DMS79 treated with DMSO at 0.1 percent for 48 hours (cell line): ENCODE data around the gene IL7R.
"Not testable (repeated sequence)": the region's sequence is repeated elsewhere in the genome, so short reads cannot be mapped to it uniquely, and the experiment has no call there.

Source experiments
- DNase-seq: peaks from one replicate; lab custom pipeline; 2025; lab: John Stamatoyannopoulos, UW

Gene IL7R

GRCh38 chr5:35876454-35876853 is 19.8 kb downstream of the IL7R start:
- no peak for DNase-seq

- no peak for DNase-seq
These were observed 20.2 kb downstream of the IL7R start for GRCh38 chr5:35876922-35877321.

DNA sequence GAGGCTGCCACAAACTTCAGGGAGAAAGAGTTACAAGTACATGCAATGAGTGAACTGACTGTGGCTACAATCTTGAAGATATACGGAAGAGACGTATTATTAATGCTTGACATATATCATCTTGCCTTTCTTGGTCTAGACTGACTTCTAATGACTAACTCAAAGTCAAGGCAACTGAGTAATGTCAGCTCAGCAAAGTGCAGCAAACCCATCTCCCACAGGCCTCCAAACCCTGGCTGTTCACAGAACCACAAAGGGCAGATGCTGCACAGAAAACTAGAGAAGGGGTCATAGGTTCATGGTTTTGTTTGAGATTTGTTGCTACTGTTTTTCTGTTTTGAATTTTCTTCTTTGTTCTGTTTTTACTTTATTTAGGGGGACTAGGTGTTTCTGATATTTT is 21.0 kb downstream of the IL7R start:
- DNase-seq = no peak

GRCh38 chr5:35878079-35878478 is 21.4 kb downstream of the IL7R start:
- DNase-seq = no peak

GRCh38 chr5:35879096-35879495 is 22.4 kb downstream of the IL7R start:
- DNase-seq = no peak

- no peak for DNase-seq
These were observed 23.0 kb downstream of the IL7R start for GRCh38 chr5:35879649-35880048.

DNA sequence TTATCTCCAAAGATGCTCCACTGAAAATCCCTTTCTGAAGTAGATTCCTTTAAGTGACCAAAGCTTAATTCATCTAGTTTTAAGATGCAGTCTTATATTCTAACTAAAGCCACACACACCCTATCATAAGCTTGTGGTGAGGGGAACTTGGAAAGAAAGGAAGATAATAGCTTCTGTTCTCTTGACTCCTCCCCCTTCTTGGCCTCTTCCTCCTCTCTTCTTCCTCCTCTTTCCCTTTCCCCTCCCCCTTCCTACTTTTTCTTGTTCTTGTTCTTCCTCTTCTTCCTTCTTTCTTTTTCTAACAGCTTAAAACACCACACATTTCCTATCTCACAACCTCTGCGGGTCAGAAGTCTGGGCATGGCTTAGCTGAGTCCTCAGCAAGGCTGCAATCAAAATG is 23.5 kb downstream of the IL7R start:
- DNase-seq = no peak

DNA sequence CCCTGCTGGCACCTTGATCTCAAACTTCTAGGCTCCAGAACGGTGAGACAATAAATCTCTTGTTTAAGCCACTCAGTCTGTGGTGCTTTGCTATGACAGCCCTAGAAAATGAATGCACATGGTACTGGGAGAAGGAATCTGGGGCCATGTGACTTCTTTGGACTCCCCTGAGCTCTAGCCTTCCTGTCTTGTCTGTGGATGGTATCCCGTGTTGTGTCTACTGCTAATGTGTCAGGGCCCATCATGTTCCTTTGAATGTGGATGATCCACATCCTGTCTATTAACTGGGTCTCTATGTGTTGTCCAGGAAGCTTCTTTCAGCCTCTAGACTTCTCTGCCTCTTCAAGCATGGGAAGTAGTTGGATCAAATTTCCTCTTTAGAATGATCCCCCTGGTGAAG is 25.1 kb downstream of the IL7R start:
- DNase-seq = no peak

GRCh38 chr5:35884191-35884769 is 27.6 kb downstream of the IL7R start:
- DNase-seq = peak; percentile 59

DNA sequence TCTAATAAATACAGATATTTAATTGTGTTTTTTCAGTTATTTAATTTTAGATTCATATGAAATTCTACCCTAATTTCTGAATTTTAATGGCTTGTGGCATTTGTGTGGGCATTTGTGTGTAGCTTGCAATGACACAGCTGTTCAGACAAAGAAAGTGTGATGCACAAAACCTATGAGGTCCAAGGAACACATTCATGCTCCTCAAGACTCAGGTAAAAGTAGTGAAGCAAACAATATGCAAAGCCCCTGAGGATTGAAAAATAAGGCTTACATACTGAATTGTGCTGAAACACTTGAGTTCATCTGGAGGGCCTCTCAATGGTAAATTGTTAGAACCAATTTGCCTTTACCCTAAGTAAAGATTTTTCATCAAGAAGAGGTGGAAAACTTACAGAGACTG is 28.1 kb downstream of the IL7R start:
- DNase-seq = peak; percentile 74

DNA sequence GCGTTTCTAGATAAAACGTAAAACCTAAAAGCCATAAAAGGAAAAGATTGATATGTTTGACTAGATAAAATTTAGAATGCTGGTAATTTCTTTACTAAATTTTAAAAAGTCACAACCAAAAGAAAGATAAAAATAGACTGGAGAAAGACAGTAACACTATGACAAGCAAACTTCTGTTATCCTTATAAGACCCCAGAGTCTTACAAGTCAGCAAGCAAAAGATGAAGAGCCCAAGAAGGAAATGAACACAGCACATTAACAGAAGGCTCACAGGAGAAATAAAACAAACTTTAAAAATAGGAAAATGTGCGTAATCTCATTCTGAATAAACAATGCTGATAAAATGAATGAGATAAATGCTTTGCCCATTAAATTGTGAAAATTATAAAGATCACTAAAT is 29.7 kb downstream of the IL7R start:
- no peak for DNase-seq

DNA sequence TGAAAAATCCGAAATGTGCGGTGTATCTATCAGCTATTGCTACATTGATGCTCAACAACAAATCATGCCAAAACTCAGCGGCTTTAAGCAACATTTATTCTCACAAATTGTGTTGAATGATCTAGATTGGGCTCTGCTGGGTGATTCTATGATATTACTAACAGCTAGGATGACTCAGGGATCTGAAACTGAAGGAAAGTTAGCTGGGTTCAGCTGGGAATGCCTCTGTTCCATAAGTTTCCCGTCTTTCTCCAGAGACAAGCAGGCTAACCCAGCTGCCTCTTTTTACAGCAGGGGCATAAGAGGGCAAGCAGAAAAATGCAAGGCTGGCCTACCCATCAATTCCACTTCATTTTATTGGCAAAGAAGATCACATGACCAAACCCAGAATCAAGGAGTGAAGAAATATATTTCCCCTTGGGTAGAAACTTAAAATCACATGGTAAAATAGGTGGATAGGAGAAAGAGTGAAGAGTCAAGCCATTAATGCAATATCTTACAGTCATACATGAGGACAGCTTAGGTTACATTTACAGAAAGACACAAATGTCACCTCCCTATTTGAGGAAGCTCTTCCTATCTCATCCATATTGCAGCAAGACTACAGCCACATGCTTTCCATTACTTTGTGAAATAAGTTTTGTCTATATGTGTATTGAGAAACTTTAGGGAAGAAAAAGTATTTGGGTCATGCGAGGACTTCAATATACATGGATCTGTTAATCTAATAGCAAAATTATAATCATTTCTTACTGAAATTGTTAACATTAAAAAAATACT is 30.8 kb downstream of the IL7R start:
- no peak for DNase-seq

GRCh38 chr5:35890021-35891020 is 33.6 kb downstream of the IL7R start:
- peak; percentile 58 for DNase-seq

GRCh38 chr5:35892799-35893198 is 36.1 kb downstream of the IL7R start:
- not testable (repeated sequence) for DNase-seq

GRCh38 chr5:35894131-35894530 is 37.4 kb downstream of the IL7R start:
- no peak for DNase-seq

- peak; percentile 75 for DNase-seq
These were observed 42.4 kb downstream of the IL7R start for GRCh38 chr5:35898952-35899660.

DNA sequence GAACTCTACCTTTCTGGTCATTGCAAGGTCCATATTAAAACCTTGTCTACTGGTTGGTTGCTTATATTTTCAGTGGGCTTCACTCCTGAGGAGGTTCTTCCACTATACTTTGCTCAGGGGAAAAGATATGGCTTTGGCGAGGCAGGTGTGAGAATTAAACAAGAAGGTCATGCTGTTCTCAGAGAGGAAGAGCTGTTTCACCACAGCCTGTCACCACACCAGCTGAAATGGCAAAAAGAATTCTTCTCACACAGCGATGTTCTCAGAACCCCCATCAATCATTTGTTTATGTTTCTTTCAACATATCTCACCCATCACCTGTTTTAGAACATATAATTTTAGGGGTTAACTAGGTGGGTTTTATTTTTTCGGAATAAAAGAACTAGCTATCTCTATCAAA is 43.1 kb downstream of the IL7R start:
- DNase-seq = no peak

- DNase-seq = peak; percentile 9
These were observed 44.4 kb downstream of the IL7R start for GRCh38 chr5:35900972-35901695.

GRCh38 chr5:35902046-35902672 is 45.5 kb downstream of the IL7R start:
- DNase-seq = no peak

DNA sequence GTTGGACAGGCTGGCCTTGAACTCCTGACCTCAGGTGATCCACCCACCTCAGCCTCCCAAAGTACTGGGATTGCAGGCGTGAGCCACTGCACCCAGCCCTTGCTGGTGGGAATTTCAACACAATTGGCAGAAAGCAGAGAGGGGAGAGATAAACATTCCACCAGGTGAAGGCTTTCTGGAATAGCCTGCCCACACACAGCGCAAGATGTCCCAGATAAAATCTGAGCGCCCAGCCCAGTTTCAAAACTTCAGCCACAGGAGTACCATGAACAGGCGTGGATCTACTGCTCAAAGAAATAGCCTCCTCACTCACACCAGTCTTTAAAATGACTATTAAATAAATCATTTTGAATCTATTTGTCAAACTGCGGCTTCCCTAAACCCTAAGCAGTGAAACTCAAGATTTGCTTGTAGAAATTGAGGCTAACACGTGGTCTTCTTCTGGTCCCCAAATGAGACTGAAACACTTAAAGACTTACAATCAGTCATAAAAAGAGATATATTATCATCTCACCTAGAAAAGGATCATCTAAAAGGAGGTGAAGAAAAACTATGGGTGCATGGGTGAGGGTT is 47.0 kb downstream of the IL7R start:
- no peak for DNase-seq
